ENCODE results near the gene BEND7.
"Not testable (repeated sequence)": the region's sequence is repeated elsewhere in the genome, so short reads cannot be mapped to it uniquely, and the experiment has no call there.

The BEND7 gene

DNA sequence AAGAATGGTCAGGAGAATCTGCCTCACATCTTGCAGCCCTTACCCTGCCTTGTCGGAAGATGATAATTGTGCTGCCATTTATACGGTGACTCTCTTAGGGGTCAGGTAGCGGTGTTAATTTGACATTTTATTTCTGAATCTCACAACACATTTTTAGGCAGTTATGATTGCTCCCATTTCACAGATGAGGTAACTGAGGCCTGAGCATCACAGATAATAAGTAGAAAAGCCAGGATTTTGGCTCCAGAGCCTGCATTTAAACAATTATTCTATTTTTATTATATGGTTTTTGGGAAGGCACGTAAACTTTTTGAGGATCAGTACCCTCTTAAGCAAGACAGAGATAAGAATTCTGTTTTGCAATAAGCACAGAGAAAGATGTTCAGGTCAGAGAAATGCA, 103.4 kb downstream of the BEND7 start:
- no peak for DNase-seq (ENCODE audit: extremely low read depth in 1 of 2, low read depth in 1 of 2)

DNA sequence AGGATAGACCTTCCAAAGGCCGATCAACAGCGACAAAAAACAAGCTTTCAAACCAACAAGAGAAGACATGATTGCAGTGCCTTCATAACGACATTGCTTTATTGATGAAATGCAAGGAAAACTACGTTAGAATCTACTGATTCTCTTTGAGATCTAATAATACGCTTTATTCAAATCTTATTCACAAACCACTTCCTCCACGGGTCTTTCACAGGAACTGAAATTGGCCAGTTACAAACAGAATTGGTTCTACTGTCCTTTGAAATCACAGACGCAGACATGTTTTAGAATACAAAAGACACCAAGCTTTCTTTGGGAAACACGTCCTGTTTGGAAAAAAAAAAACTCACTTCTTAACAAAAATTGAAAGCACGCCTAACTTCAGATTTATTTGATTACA, 106.0 kb downstream of the BEND7 start:
- no peak for DNase-seq (ENCODE audit: extremely low read depth in 1 of 2, low read depth in 1 of 2)

DNA sequence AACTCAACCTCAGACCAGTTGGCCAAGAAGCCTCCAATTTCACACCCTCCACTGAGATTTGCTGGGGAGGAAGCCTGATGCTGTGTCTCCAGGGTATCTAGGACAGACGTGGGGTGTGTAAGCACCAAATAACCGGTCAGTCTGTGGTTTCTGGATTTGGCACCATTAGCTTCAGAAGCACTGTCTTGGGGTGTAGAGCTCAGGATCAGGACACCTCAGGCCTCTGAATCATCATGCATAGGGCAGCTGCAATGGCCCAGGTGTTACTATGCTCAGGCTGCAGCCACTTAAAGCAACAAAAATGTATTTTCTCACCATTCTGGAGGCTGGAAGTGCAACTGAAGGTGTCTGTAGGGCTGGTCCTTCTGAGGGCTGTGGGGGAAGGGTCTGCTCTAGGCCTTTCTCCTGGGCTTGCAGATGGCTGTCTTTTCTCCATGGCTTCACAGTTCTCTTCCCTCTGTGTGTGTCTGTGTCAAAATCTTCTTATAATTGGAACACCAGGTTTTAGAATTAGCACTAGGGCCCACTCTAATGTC, 107.4 kb downstream of the BEND7 start:
- DNase-seq (ENCODE audit: extremely low read depth in 1 of 2, low read depth in 1 of 2): no peak

DNA sequence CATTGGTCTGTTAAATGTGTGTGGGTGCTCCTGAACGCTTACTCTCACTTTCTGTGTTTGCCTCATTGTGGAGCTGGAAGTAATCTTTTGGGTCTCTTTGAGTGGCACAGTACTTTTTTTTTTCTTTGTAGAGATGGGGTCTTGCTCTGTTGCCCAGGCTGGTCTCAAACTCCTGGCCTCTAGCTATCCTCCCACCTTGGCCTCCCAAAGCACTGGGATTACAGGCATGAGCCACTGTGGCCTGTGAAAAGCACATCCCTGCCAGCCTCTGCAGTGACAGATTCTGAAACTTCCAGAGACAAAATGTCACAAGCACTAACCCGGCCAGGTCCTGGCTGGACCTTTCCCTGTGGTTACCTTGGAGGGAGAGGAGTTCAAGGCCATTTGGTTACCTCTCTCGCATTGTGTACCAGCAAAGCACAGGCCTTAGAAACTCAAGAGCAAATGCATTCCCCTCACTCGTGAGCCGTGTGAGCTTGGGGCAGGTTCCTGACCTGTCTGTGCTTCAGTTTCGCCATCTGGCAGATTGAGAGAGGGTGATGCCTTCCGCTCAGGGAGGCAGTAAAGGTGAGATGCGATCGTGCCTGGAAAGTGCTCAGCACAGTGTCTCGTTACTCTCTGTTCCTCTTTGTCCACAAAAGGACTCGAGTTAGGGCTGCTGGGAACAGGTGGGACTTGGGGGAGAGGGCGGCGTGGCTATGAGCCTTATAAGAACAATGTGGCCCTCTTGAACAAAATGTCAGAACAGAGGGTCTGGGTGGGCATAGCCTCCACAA, 108.1 kb downstream of the BEND7 start:
- no peak for DNase-seq (ENCODE audit: extremely low read depth in 1 of 2, low read depth in 1 of 2)

DNA sequence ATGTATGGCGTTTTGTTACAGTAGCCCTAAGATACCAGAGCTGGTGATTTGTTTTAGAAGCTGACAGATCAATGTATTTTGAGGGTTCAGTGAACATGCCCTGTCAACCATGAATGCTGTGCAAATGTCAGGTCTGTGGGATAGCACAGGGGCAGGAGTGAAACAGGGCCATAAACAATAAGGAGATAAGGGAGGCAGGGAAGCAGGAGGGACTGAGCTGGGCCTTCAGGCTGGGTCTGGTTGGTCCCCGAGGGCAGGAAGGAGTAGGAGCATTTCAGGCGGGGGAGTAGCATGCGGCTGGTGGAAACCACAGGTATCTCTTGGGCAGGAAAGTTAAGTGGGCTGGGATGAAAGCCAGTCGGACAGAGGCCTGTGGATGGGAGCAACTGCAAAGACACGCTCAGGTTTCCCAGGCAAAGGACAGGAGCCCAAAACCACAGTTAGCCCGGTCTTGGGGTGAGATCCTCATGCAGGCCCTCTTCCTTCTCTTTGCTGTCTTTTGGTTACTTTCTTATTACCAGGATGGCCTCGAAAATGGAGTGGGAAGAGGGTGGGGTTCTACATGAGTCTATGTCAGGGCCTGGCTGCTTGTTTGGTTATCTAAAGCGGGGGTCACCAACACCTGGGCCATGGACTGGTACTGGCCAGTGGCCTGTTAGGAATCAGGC, 111.2 kb downstream of the BEND7 start:
- DNase-seq (ENCODE audit: extremely low read depth in 1 of 2, low read depth in 1 of 2): no peak

DNA sequence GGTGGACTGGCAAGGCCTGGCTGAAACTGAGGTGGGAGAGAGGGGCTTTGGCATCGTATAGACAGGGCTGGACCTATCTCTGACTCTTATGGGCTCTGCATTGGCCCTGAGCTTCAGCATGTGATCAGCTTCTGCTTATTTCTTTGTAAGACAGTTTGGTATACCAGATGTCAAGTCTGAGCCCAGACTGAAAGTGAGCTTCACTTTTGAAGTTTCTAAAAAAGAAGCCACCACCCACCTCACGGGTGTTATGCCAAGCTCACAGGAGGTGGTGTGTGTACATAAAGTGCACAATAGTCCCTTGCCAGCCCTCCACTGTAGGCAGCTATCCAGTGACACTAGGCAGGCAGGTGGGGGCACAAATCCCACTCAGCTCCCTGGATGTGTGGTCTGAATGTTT, 112.1 kb downstream of the BEND7 start:
- no peak for DNase-seq (ENCODE audit: extremely low read depth in 1 of 2, low read depth in 1 of 2)

DNA sequence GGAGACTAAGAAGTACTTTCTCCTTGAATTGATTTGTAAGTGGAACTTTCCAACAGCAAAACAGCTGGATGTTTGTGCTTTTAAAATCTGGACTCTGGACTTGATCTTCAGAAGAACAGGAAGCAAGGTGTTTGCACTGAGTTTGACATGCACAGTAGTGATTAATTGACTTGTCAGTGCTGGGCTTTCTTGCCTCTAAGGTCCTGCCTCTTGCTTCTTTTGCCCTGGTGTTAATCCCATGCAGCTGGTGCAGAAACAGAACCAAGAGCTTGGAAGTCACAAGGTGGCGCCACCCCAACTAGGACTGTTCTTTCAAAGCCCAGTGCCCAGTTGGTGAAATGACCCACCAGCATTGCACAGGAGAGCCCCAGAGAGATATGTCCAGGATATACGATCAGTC, 114.0 kb downstream of the BEND7 start:
- no peak for DNase-seq (ENCODE audit: extremely low read depth in 1 of 2, low read depth in 1 of 2)

DNA sequence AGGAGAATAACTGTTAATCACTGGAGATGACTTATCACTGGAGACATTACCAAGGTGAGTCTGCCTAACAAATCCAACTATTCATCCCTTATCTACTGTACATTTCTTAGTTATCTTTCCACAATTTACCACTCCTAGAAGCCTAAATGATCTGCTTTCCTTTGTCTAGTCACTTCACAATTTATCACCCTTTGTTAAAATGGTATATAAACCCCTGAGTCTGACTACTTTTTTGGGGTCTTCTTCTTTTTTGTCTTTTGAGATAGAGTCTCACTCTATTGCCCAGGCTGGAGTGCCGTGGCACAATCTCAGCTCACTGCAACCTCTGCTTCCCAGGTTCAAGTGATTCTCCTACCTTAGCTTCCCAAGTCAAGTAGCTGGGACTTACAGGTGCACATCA, 114.7 kb downstream of the BEND7 start:
- no peak for DNase-seq (ENCODE audit: extremely low read depth in 1 of 2, low read depth in 1 of 2)

DNA sequence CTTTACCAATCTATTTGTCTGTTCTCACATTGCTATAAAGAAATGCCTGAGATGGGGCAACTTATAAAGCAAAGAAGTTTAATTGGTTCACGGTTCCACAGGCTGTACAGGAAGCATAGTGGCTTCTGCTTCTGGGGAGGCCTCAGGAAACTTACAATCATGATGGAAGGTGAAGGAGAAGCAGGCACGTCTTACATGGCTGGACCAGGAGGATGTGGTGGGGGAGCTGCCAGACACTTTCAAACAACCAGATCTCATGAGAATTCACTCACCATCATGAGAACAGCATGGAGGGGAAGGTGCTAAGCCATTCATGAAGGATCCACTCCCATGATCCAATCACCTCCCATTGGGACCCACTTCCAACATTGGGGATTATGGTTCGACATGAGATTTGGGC, 115.9 kb downstream of the BEND7 start:
- DNase-seq (ENCODE audit: extremely low read depth in 1 of 2, low read depth in 1 of 2): no peak

DNA sequence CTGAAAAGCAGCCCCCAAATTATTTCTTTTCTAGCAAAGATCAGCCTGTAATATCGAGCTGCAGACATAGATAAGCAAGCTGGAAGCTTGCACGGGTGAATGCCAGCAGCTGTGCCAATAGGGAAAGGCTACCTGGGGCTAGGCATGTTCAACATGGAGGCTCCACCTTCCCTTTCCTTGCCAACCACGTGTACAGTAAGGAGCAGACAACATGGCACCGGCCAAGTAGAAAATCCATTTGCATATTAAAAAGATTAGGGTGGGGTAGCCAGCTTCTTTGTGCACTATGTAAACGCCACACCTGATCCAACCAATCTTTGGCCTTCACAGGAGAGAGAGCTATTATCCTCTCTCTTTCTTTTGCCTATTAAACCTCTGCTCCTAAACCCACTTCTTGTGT, 124.0 kb downstream of the BEND7 start:
- no peak for DNase-seq (ENCODE audit: extremely low read depth in 1 of 2, low read depth in 1 of 2)

DNA sequence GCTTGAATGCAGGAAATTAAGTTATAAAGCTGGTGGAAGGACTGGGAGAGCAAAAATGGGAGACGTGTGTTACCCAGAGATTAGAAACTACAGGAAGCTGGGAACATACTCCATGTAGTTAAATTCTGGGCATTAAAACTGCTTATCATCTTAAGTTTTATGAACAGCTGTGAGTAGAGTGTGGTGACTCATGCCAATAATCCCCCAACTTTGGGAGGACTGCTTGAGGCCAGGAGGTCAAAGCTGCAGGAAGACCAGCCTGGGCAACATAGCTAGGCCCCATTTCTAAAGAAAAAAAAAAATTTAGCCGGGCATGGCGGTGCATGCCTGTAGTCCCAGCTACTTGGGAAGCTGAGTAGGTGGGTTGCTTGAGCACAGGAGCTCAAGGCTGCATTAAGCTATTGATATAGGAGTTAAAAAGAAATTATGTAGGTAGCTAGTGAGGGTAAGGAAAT, 124.5 kb downstream of the BEND7 start:
- DNase-seq (ENCODE audit: extremely low read depth in 1 of 2, low read depth in 1 of 2): no peak

DNA sequence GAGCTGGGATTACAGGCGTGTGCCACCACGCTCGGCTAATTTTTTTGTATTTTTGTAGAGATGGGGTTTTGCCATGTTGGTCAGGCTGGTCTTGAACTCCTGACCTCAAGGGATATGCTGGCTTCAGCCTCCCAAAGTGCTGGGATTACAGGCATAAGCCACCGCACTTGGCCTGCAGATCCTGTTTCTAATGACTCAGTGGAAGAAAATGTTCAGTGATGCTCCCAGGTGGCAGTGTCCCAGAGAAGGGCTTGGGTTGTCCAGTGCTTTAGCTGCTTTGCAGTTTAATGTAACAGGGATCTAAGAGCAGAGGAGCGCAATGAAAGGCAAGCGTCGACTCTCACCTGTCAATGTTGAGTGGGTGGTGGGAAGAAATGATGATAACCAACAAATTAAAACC, 125.4 kb downstream of the BEND7 start:
- DNase-seq (ENCODE audit: extremely low read depth in 1 of 2, low read depth in 1 of 2): not testable (repeated sequence)

DNA sequence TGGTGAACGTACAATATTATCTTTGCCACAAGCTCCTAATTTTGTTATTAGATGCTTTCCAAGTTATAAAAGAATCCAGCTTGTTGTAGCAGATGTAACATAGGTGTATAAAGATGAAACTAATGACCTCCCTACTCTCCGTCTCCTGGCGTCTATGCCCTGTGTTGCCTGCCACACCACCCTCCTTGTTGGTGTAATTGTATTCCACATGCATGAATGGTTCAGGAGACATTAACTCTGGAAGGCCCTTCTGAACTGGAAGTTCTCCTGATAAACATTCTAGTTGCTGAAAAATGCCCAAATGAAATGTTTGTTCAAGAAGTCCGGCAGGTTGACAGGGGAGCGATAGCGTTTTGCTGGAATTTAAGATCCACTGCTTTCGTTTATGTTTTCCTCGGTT, 126.8 kb downstream of the BEND7 start:
- no peak for DNase-seq (ENCODE audit: extremely low read depth in 1 of 2, low read depth in 1 of 2)

DNA sequence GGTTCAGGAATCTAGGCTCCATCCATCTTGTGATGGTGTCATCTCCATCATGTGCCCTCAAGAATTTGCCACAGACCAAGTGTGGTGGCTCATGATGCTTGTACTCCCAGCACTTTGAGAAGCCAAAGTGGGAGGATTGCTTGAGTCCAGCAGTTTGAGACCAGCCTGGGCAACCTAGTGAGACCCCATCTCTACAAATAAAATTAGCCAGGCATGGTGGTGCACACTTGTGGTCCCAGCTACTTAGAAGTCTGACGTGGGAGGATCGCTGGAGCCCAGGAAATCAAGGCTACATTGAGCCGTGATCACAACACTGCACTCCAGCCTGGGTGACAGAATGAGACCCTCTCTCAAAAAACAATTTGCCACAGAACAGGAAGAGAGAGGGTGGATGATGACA, 127.7 kb downstream of the BEND7 start:
- DNase-seq (ENCODE audit: extremely low read depth in 1 of 2, low read depth in 1 of 2): no peak

DNA sequence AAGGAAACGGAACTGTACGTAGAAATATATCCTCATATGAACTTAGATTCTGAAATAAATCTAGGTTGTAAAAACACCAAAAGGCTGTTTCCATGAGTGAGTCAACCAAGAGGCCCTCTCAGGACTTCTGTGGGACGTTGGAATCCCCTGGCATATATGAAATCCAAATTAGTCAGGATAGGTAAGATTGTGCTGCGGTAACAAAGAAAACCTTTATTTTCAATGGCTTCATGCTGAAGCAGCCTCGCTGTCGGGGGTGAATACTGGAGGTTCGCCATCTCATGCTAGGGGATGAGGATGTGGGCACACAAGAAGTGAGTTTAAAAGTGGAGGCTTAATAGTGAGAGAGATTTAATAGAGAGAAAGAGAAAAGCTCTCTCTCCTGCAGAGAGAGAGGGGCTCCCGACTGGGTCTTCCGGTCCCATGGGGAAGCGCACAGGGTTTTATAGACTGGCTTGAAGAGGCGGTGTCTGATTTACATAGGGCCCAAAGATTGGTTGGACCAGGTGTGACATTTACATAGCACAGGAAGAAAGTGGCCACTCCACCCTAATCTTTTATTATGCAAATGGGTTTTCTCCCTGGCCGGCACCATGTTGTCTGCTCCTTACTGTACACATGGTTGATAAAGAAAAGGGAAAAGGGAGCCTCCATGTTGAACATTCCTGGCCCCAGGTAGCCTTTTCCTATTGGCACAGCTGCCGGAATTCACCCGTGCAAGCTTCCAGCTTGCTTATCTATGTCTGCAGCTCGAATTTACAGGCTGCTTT, 128.4 kb downstream of the BEND7 start:
- no peak for DNase-seq (ENCODE audit: extremely low read depth in 1 of 2, low read depth in 1 of 2)

DNA sequence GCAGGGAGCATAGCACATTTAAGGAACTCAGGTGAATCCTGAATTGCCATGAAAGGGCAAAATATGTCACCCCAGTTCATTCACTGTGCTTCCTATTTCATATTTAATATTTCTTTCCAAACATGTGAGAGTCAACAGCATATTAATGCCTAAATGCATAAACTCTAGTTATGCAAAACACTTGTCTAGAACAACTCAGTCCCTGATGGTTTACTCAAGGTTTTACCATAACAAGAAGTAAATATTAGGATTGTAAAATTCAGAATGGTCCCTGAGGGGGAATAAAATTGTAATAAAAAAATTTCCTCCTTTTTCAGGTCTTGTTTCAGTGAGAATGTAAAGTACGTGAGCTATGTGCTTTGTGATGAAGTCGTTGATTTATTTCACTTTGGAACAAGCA, 129.1 kb downstream of the BEND7 start:
- no peak for DNase-seq (ENCODE audit: extremely low read depth in 1 of 2, low read depth in 1 of 2)

DNA sequence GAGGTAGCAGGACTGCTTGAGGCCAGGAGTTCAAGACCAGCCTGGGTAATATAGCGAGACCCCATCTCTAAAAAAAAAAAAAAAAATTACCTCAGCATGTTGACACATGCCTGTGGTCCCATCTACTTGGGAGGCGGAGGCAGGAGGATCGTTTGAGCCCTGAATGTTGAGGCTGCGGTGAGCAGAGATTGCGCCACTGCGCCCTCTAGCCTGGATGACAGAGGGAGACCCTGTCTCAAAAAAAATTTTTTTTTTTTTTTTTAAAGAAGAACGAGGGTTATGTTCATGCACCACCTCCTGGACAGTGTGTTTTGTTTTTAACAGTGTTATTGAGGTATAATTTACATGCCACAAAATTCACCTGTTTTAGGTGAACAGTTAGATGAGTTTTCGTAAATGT, 129.6 kb downstream of the BEND7 start:
- DNase-seq (ENCODE audit: extremely low read depth in 1 of 2, low read depth in 1 of 2): no peak

DNA sequence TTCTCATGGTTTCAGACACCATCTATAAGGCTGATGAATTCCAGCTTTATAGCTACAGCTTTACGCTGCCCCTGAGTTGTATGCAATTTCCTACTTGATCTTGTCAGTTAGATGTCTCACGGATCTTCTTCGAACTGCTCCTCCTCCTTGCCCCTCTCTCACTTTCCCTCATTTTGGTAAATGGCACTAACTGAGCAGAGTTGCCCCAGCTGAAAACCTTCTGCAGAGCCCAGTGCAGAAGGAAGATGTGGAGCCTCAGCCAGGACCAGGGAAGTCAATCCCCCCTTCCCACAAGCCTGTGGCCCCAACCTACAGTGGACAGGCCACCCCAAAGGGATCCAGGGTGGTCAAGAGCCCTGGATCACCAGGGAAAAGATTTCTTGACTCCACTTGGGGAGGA, 131.8 kb downstream of the BEND7 start:
- DNase-seq (ENCODE audit: extremely low read depth in 1 of 2, low read depth in 1 of 2): no peak

DNA sequence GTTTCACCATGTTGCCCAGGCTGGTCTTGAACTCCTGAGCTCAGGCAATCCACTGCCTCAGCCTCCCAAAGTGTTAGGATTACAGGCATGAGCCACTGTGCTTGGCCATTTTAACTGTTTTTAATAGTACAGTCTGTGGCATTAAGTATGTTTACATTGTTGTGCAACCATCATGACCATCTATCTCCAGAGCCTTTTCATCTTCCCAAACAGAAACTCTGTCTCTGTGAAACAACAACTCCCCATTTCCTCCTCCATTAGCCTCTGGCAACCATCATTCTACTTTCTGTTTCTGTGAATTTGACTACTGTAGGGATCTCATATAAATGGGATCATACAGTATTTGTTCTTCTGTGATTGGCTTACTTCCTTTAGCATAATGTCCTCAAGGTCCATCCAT, 132.4 kb downstream of the BEND7 start:
- DNase-seq (ENCODE audit: extremely low read depth in 1 of 2, low read depth in 1 of 2): no peak

DNA sequence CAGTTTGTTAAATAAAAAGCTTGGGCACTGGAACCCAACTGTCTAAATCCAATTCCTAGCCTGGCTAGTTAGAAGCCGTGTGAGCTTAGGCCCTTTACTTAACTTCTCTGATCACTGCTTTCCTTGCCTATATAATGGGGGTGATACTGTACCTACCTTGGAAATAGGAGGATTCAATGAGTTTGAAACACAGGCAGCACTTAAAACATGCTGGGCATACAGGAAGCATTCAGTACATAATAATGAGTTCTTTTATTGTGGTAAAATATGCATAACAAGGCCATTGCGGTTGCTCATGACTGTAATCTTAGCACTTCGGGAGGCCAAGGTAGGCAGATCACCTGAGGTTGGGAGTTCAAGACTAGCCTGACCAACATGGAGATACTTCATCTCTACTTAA, 133.3 kb downstream of the BEND7 start:
- no peak for DNase-seq (ENCODE audit: extremely low read depth in 1 of 2, low read depth in 1 of 2)

DNA sequence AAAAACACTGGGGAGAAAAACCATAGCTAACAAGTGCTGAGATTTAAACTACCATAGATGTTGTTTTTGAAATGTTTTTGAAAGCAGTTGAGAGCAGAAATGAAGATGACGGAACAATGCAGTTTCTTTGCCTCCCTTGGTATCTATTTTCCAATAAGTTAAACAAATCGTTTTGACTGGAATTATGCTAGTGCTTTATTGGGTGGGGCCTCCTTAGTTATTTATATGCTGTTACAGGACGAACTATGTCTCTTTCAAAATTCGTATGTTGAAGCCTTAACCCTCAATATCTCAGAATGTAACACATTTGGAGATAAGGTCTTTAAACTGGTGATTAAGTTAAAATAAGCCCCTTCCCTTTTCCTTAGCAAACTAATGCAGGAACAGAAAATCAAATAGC, 135.2 kb downstream of the BEND7 start:
- DNase-seq (ENCODE audit: extremely low read depth in 1 of 2, low read depth in 1 of 2): no peak

DNA sequence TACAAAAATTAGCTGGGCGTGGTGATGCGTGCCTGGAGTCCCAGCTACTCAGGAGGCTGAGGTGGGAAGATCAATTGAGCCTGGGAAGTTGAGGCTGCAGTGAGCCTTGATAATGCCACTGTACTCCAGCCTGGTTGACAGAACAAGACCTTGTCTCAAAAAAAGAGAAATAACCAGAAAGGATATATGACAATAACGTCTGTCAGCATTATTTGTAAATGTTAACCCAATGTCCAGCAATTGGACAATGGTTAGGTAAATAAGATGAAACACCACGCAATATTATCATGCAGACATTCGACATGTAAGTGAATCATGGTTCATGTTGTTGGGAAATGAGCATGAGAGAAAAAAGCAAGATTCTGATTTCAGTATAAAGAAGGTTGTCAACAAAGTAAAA, 136.1 kb downstream of the BEND7 start:
- DNase-seq (ENCODE audit: extremely low read depth in 1 of 2, low read depth in 1 of 2): no peak
